Progenitor cell of endocrine pancreas (in vitro differentiated cells): ENCODE results near the gene AJM1. TPM values are rescaled to one million over a fixed set of nuclear protein-coding genes. Genes with fewer than 3 reads are reported as not detected.

ENCODE experiments used
- DNase-seq: peaks from one replicate; pipeline ENCODE4 v3.0.0; 2021; ENCODE audit warnings: low spot score; ENCODE audit not compliant: unreplicated experiment
- H3K27ac Mint-ChIP-seq: 2 replicates; pipeline ENCODE4 v1.8.0; 2021; ENCODE audit warnings: mild to moderate bottlenecking, moderate library complexity, mixed read lengths
- H3K27me3 Mint-ChIP-seq: 2 replicates; pipeline ENCODE4 v1.8.0; 2021; ENCODE audit warnings: mixed read lengths
- H3K36me3 Mint-ChIP-seq: 2 replicates; pipeline ENCODE4 v1.8.0; 2022; ENCODE audit warnings: mixed read lengths; ENCODE audit not compliant: insufficient read depth
- H3K4me1 Mint-ChIP-seq: 2 replicates; pipeline ENCODE4 v1.8.0; 2021; ENCODE audit warnings: low read depth, mixed read lengths
- H3K4me3 Mint-ChIP-seq: 2 replicates; pipeline ENCODE4 v1.8.0; 2021; ENCODE audit warnings: low read depth, mild to moderate bottlenecking, moderate library complexity, mixed read lengths
- H3K9me3 Mint-ChIP-seq: 2 replicates; pipeline ENCODE4 v1.8.0; 2021; ENCODE audit warnings: low read depth, mixed read lengths
- CTCF ChIP-seq: fragments of 200-600 bp; sonication (generic); IDR thresholded peaks from one replicate; pipeline ENCODE4 v1.5.0; 2021; ENCODE audit warnings: antibody characterized with exemption, mild to moderate bottlenecking; ENCODE audit not compliant: unreplicated experiment
- total RNA-seq: library from RNA; stranded (reverse); gene quantifications from 2 replicates; pipeline ENCODE4 v1.2.1, GENCODE V29; 2021

The AJM1 gene
- total RNA-seq, 1 donor from 2014 or later: 5.8 TPM

GRCh38 chr9:136803551-136804508 lies 38.4 kb upstream of the AJM1 start:
- Mint-ChIP-seq H3K27me3 (no peaks in the 10 kb centered on the region), H3K4me1 (peaks cover 12% of the 10 kb centered on the region), H3K36me3 (no peaks in the 10 kb centered on the region), H3K27ac (peak overlapping the region; percentile 81), H3K9me3 (no peaks in the 10 kb centered on the region), H3K4me3 (no peak overlapping the region)
- TF ChIP-seq CTCF: no peak
- DNase-seq: no peak

GRCh38 chr9:136804509-136805206 lies 37.6 kb upstream of the AJM1 start:
- Mint-ChIP-seq H3K27ac (no peak overlapping the region), H3K4me1 (peaks cover 18% of the 10 kb centered on the region), H3K4me3 (no peak overlapping the region), H3K27me3 (no peaks in the 10 kb centered on the region), H3K9me3 (no peaks in the 10 kb centered on the region), H3K36me3 (no peaks in the 10 kb centered on the region)
- TF ChIP-seq CTCF: no peak
- DNase-seq: no peak

GRCh38 chr9:136805207-136805740 lies 37.0 kb upstream of the AJM1 start:
- Mint-ChIP-seq H3K4me1 (peaks cover 22% of the 10 kb centered on the region), H3K36me3 (peaks cover 4% of the 10 kb centered on the region)

GRCh38 chr9:136806067-136806466 lies 36.2 kb upstream of the AJM1 start:
- Mint-ChIP-seq H3K27ac (no peak overlapping the region), H3K4me3 (peak overlapping the region; percentile 84), H3K27me3 (no peaks in the 10 kb centered on the region), H3K4me1 (peaks cover 24% of the 10 kb centered on the region), H3K36me3 (peaks cover 6% of the 10 kb centered on the region), H3K9me3 (no peaks in the 10 kb centered on the region)
- DNase-seq: no peak
- no peak for TF ChIP-seq CTCF

More at GRCh38 chr9:136805207-136805740, 37.0 kb upstream of the AJM1 start:
- H3K4me3 Mint-ChIP-seq: no peak overlapping the region
- H3K27me3 Mint-ChIP-seq: no peaks in the 10 kb centered on the region
- no peak for DNase-seq
- no peak overlapping the region for H3K27ac Mint-ChIP-seq
- no peaks in the 10 kb centered on the region for H3K9me3 Mint-ChIP-seq
- TF ChIP-seq CTCF: no peak

- Mint-ChIP-seq H3K27ac (no peak overlapping the region), H3K27me3 (no peaks in the 10 kb centered on the region), H3K4me1 (peaks cover 24% of the 10 kb centered on the region), H3K4me3 (peak overlapping the region; percentile 84), H3K9me3 (no peaks in the 10 kb centered on the region), H3K36me3 (peaks cover 7% of the 10 kb centered on the region)
- no peak for DNase-seq
- TF ChIP-seq CTCF: no peak
Measured at GRCh38 chr9:136806631-136807201, 35.6 kb upstream of the AJM1 start.
